ENCODE results near the gene PARVA. TPM values are rescaled to one million over a fixed set of nuclear protein-coding genes. Genes with fewer than 3 reads are reported as not detected.

The PARVA gene
- total RNA-seq, 1 experiment from 2014 or later = 37.1 TPM

DNA sequence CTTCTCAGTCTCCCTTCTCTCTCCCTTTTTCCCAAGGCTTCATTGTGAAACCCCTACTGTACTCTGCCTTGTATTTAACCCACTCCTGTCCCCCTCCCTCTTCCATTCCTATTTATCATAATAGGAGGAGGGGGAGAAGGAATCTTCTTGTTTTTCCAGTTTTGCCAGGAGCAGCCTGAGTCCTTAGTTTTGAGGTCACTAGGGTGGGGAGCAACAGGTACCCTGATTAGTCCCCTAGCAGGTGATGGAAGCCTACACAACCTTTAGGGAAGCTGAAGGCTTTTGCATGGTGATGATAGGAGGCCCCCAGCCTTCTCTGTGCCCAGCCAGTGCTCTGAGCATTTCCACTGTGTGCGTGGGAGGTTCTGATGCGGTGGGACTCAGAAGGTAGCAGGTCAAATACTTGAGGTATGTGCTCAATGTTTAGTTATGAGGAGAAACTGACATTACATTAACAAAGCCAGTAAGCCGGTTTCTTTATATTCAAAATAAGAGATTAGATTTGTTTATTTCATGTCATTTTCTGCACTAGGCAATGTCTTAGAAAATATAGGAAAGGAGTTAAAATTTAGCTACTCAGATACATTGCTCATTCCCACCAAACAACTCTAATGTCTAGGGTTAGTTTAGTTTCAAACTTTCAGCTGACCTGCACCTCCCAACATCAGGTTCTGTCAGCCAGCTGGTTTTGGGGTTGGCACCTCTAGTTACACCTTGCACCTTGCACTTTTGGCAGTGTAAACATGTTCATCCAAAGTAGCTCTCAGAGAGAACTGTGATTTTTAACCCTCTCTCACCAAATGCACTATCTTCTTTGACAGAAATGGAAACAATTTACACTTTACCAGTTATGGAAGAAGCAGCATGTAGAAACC is 26.0 kb downstream of the PARVA start:
- no peak for DNase-seq (ENCODE audit: low spot score)

- DNase-seq (ENCODE audit: low spot score) = no peak
Measured at GRCh38 chr11:12403997-12404350, 26.6 kb downstream of the PARVA start.

- no peak for DNase-seq (ENCODE audit: low spot score)
Measured at GRCh38 chr11:12404436-12404835, 27.1 kb downstream of the PARVA start.

- no peak for DNase-seq (ENCODE audit: low spot score)
Measured at GRCh38 chr11:12408156-12408770, 30.9 kb downstream of the PARVA start.

- DNase-seq (ENCODE audit: low spot score) = no peak
Measured at GRCh38 chr11:12409621-12410005, 32.2 kb downstream of the PARVA start.

- peak; percentile 74 for DNase-seq (ENCODE audit: low spot score)
Measured at GRCh38 chr11:12410006-12410728, 32.8 kb downstream of the PARVA start.

DNA sequence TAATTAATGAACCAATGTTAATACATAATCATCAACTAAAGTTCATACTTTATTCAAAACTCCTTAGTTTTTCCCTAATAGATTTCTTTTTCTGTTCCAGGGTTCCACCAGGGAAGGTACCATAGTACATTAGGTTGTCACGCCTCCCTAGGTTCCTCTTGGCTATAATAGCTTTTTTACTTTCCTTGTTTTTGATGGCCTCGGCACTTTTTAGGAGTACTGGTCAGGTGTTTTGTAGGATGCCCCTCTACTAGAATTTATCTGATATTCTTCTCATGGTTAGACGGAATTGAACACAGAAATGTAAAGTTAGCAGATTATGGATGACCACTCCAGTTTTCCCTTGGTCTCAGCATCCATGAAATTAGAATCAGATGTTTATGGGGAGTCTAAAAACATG is 34.0 kb downstream of the PARVA start:
- DNase-seq (ENCODE audit: low spot score) = no peak

DNA sequence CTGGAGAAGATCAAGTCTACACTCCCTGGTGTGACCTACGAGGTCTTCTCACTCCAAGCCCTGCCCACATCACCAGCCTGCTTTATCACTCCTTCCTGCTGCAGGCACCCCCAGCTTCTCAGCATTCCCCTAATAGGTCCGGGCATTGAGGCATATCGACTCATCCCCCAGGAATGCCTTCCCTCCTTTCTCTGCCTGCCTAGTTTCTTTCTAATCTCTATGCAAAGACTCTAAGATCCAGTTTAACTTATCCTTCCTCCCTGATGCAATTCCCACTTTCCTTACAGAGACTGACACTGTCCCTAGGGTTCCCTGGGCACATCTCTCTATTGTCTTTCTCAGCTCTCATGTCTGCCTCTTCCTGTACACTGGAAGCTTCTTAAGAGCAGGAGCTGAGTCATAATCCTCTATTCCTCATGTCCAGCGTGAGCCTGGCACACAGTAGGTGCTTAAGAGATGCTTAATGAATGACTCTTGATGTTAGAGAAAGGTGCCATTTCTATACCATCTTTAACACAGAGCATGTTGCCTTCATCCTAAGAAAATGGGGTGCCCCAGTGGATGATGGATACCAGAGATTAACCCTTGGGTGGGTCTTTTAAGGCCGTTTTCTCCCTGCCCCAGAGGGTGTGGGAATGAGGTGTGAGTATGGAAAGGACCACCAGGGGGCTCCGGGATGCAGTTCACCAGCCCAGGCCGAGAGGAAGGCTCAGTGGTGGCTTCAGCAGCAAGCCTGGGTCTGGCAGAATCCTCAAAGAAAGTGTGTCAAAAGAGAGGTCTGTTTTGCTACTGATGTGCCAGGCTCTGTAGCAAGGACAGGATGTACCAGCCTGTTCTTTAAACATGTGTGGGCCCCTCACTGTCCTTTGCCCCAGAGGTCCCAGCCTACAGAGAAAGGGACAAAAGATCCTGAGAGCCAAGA is 34.7 kb downstream of the PARVA start:
- peak; percentile 87 for DNase-seq (ENCODE audit: low spot score)

GRCh38 chr11:12413141-12414052 is 36.0 kb downstream of the PARVA start:
- DNase-seq (ENCODE audit: low spot score) = no peak

- DNase-seq (ENCODE audit: low spot score) = no peak
Measured at GRCh38 chr11:12414611-12415010, 37.2 kb downstream of the PARVA start.

GRCh38 chr11:12415342-12415966 is 38.1 kb downstream of the PARVA start:
- DNase-seq (ENCODE audit: low spot score) = no peak

DNA sequence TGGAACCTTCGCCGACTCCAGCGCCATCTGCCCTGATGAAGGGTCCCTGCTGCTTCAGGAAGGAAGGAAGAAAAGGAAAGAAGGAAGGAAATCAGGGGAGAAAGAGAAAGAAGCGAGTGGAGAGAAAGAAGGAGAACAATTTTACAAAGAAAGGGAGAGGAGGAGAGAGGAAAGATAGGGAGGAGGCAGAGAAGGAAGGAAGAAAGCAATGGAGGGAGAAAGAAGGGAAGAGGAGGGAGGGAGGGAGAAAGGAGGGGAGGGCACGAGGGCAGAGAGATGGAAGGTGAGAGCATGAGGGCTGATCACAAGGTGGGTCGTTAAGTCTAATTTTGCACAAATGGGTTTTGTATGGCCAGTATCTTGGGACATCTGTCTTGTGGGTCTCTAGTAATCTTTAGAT is 39.2 kb downstream of the PARVA start:
- DNase-seq (ENCODE audit: low spot score) = no peak

DNA sequence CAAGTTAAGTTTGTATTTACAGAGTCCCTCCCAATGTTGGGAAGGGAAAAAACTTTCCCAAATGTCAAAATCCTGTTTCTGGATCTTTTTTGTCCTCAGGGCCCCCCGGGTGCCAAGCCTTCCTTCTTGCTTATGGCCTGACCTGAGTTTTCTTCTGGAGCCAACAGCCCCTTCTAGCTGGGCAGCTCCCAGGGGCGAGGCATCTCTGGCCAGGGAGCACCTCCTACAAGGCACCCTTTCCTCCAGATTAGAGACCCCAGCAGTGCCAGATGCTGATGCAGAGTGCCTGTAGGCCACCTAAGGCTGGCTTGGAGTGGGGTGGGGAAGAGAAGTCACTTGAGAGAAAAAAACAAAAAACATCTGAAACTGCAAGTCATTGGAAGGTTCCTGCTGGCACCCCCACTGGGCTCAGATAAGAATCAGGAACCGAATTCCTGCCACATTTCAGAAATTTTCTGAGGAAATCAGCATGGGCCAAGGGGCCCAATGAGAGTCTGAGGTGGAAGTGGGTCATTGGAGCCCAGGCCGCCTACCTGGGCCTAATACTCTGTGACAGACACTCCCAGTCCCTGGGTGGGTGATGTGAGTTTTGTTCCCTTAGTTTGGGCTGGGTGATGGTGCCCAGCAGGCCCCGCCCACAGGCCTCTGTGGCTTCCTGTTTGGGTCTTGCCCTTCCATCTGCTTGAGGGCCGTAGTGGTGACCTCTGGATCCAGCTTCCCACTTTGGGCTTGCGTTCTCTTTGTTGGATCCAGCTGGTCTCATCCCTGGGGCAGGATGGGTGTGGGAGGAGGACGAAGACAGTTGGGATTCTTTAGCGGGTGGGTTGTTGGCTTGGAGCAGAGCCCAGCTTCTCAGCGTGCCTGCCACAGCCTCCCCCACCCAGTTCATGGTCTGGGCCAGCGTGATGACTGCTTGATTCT is 40.6 kb downstream of the PARVA start:
- peak; percentile 88 for DNase-seq (ENCODE audit: low spot score)

DNA sequence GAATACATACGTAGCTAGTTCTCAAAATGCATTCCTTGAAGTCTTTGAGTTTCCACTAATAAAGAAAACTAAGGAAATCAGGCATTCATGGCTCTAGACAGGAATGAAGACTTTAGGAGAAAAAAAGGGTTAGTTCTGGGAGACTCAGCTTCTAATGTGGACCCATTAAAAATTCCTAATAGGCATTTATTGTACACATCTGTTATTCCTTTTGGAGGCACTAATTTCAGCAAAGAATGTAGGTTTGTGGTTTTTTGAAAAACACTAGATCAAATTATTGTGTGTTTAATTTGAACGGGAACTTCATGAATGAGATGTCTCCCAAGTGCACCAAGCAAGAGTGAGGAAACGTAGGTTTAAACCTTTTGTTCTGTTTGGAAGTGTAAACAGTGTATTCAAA is 42.7 kb downstream of the PARVA start:
- DNase-seq (ENCODE audit: low spot score) = no peak

GRCh38 chr11:12420706-12421105 is 43.3 kb downstream of the PARVA start:
- no peak for DNase-seq (ENCODE audit: low spot score)

- no peak for DNase-seq (ENCODE audit: low spot score)
Measured at GRCh38 chr11:12421386-12421785, 44.0 kb downstream of the PARVA start.

DNA sequence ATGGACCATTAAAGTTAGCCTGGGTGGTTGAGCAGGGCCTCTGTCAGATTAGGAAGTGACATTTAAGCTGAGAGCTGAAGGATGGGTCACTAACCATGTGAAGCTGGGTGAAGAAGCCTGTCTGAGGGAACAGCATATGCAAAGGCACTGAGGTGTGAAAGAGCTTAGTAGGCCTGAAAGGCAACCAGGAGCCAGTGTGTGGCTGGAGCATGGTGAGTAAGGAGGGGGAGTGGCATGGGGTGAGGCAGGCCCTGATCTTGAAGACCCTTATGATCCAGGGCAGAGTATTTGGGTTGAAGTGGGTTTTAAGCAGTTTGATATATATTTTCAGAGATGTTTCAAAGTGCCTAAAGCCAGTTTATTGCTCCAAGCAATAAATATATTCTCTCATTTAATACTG is 48.8 kb downstream of the PARVA start:
- DNase-seq (ENCODE audit: low spot score) = no peak

DNA sequence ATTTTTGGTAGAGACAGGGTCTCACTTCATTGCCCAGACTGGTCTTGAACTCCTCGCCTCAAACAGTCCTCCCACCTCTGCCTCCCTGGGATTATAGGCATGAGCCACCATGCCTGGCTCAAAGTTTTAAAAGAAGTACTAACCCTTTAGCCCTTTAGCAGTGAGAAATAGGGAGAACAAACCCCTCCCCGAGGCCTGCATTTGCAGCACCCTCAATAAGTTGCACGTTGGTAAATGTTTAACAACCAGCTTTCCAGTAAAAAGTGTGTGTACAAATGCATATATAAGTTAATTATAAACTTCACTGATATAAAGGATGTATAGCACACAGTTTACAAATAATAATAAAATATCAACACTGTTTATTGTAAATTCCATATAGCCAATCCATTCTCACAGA is 51.8 kb downstream of the PARVA start:
- DNase-seq (ENCODE audit: low spot score) = no peak

DNA sequence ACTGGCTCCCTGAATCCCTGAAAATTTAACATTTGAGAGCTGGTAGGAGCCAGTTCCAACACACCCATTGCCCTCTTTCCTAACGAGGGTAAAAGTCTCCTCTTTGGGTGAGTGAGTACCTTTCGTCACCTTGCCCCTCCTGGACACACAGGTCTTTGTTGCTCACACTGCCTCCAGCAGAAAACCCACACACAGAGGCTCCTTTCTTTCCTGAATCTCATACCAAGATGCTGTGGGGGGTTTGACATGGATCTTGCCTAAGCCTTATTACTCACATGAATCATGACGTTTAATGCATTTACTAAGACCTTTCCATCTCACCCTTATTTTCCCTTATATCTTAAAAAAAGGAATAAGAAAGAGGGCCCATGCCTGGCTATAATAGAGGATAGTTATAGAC is 53.0 kb downstream of the PARVA start:
- DNase-seq (ENCODE audit: low spot score) = peak; percentile 38
